Pancreas (tissue), 10 donors: ENCODE measurements around the gene CPEB4. TPM values are rescaled to one million over a fixed set of nuclear protein-coding genes. Genes with fewer than 3 reads are reported as not detected.

Source experiments
- ATAC-seq, 4 donors: fragments of 200-7000 bp; cut with Tn5 transposase; one replicate each; pipeline versions ENCODE4 v1.8.0 to v1.9.1; 2020; ENCODE audit warnings: mild to moderate bottlenecking in 4 of 4, moderate library complexity in 4 of 4
- DNase-seq, 6 donors: peaks; one replicate each; pipeline ENCODE4 v3.0.0-alpha.2; 2020
- FAIRE-seq: peaks from 2 replicates; lab custom pipeline; 2012; peaks lifted over from hg19 to GRCh38; lab: Jason Lieb, UNC
- H3K27ac ChIP-seq, 4 donors: fragments of 200-600 bp; sonication (generic); 1 replicate in 3 of 4; 2 replicates in 1 of 4; pipeline versions ENCODE4 v1.5.0 to v1.8.0; 2020
- H3K27me3 ChIP-seq, 4 donors: fragments of 200-600 bp; one replicate each; pipeline ENCODE4 v1.8.0; 2021
- H3K36me3 ChIP-seq, 3 donors: fragments of 200-600 bp; sonication (generic) in 1 of 3; one replicate each; pipeline versions ENCODE4 v1.5.0 to v1.8.0; 2020 to 2021
- H3K4me1 ChIP-seq, 3 donors: fragments of 200-600 bp; one replicate each; pipeline ENCODE4 v1.8.0; 2021
- H3K4me3 ChIP-seq, 4 donors: fragments of 200-600 bp; sonication (generic) in 2 of 4; one replicate each; pipeline versions ENCODE4 v1.5.0 to v1.8.0; 2020 to 2021
- H3K9me3 ChIP-seq, 4 donors: fragments of 200-600 bp; one replicate each; pipeline ENCODE4 v1.8.0; 2021
- CTCF ChIP-seq, 4 donors: fragments of 200-600 bp; sonication (generic) in 3 of 4; IDR thresholded peaks; one replicate each; pipeline versions ENCODE4 v1.5.0 to v1.8.0; 2021; ENCODE audit warnings: antibody characterized with exemption in 4 of 4
- WGBS, 2 donors: extraction: QIAGEN DNeasy Blood & Tissue Kit; methylation state at CpG; one replicate each; pipeline ENCODE4 v1.1.7; 2013; 5-methylcytosine and 5-hydroxymethylcytosine counted together
- intact Hi-C, 3 donors: fragments of 100-400 bp; cut with DNase I; formaldehyde crosslinking; loops; one replicate each; pipeline versions ENCODE4 v1.11.1 to v1.14.2; 2022
- polyA plus RNA-seq, 2 donors: library from polyadenylated mRNA; stranded (reverse); fragments of 200-250 nt; gene quantifications; one replicate each; pipeline ENCODE4 v1.2.3, GENCODE V29; 2013
- total RNA-seq, 6 donors: library from RNA; stranded (reverse); fragmentation: NEBNext Ultra II Directional in 4 of 6; extraction: Animal tissue kit (Norgen Biotek cat#: 25700) in 4 of 6; gene quantifications; one replicate each; pipeline versions ENCODE4 v1.2.1 to v1.2.4, GENCODE V29; 2021 to 2023
- donor health status: healthy with polysubstance abuse.
- donor health status: DM: no; HTN: no; CAD: no; lungs with moderate emphysema.
- donor health status: DM: no; HTN: no; CAD: no.
- donor health status: control.
- donor health status: control.
- donor health status: Bipolar disorder and iron deficiency.
- donor health status: DM: yes; HTN: yes; CAD: no.
- donor health status: DM: no; HTN: no; CAD: no.
- donor health status: DM: no; HTN: no; CAD: no.
- donor health status: DM: yes; HTN: yes; CAD: no.

The CPEB4 gene
- total and polyA plus RNA-seq, 8 donors = 11.6 to 51.2 (median 26.2) TPM

- intact Hi-C loops = no loop called here
- FAIRE-seq = no peak
Measured at GRCh38 chr5:173884402-173885053, 3.6 kb upstream of the CPEB4 start.

GRCh38 chr5:173885054-173885443 lies 3.1 kb upstream of the CPEB4 start:
- FAIRE-seq = no peak
- no peak for ATAC-seq
- intact Hi-C loops = no loop called here
- H3K36me3 ChIP-seq = no peaks in the 10 kb centered on the region
- H3K27me3 ChIP-seq = no peaks in the 10 kb centered on the region
- H3K9me3 ChIP-seq = no peaks in the 10 kb centered on the region
- H3K4me3 ChIP-seq = no peak overlapping the region
- DNase-seq = no peak
- no peak for TF ChIP-seq CTCF (IDR thresholded peaks at IDR 0.05)
- peak overlapping the region in 2 of 4 donors; percentile 25 to 34 for H3K27ac ChIP-seq
- 92 to 95% methylated on average over 1 of the region's 1 CpG for WGBS, 2 donors
- peaks cover 0 to 12% (median 8%) of the 10 kb centered on the region in 3 donors for H3K4me1 ChIP-seq

More at GRCh38 chr5:173884402-173885053, 3.6 kb upstream of the CPEB4 start:
- Histone ChIP-seq H3K27ac (no peak overlapping the region), H3K4me1 (peaks cover 0 to 12% (median 8%) of the 10 kb centered on the region in 3 donors), H3K9me3 (no peaks in the 10 kb centered on the region), H3K4me3 (no peak overlapping the region), H3K36me3 (no peaks in the 10 kb centered on the region), H3K27me3 (no peaks in the 10 kb centered on the region)
- no peak for ATAC-seq
- DNase-seq = no peak
- TF ChIP-seq CTCF (IDR thresholded peaks at IDR 0.05) = no peak
- 71 to 75% methylated on average over 2 of the region's 2 CpGs for whole genome bisulfite sequencing, 2 donors

GRCh38 chr5:173885475-173886010 lies 2.6 kb upstream of the CPEB4 start:
- Histone ChIP-seq H3K27ac (peak overlapping the region in 2 of 4 donors; percentile 25 to 34), H3K4me1 (peaks cover 0 to 12% (median 8%) of the 10 kb centered on the region in 3 donors), H3K9me3 (no peaks in the 10 kb centered on the region), H3K4me3 (no peak overlapping the region), H3K27me3 (no peaks in the 10 kb centered on the region), H3K36me3 (no peaks in the 10 kb centered on the region)
- no peak for ATAC-seq
- no peak for DNase-seq
- intact Hi-C loops = no loop called here
- TF ChIP-seq CTCF (IDR thresholded peaks at IDR 0.05) = no peak
- FAIRE-seq = no peak
- 60% methylated on average over 6 of the region's 6 CpGs for WGBS, 2 donors

- TF ChIP-seq CTCF (IDR thresholded peaks at IDR 0.05) = no peak
- H3K9me3 ChIP-seq = no peaks in the 10 kb centered on the region
- FAIRE-seq (no peak), DNase-seq (no peak), ATAC-seq (no peak)
- WGBS, 2 donors = 97 to 100% methylated on average over 2 of the region's 2 CpGs
- H3K4me1 ChIP-seq = peaks cover 0 to 12% (median 8%) of the 10 kb centered on the region in 3 donors
- H3K4me3 ChIP-seq = no peak overlapping the region
- intact Hi-C loops = no loop called here
- no peaks in the 10 kb centered on the region for H3K36me3 ChIP-seq
- peak overlapping the region in 2 of 4 donors; percentile 7 to 34 for H3K27ac ChIP-seq
- H3K27me3 ChIP-seq = no peaks in the 10 kb centered on the region
Measured at GRCh38 chr5:173886150-173886549, 2.0 kb upstream of the CPEB4 start.
